ENCODE results near the gene FSIP1. TPM values are rescaled to one million over a fixed set of nuclear protein-coding genes. Genes with fewer than 3 reads are reported as not detected.

The FSIP1 gene
- total and polyA plus RNA-seq, 12 donors = 0.15 to 4.4 (median 0.89) TPM

DNA sequence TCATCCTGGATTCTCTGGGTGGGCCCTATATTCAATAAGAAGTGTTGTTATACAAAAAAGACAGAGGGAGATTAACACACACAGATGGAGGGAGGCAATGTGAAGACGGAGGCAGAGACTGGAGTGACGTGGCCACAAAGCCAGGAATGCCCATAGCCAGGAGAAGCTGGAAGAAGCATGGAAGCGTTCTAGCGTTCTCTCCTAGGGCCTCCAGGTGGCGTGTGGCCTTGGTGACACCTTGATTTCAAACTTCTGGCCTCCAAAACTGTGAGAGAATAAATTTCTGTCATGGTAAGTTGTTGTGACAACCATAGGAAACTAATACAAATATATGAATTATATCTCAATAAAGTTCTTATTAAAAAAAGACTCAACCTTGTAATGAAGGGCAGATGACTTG lies 180.5 kb downstream of the FSIP1 start:
- peaks cover 0 to 4% (median 0%) of the 10 kb centered on the region in 9 donors for H3K36me3 ChIP-seq
- DNase-seq = no peak
- TF ChIP-seq, protein P1, sequence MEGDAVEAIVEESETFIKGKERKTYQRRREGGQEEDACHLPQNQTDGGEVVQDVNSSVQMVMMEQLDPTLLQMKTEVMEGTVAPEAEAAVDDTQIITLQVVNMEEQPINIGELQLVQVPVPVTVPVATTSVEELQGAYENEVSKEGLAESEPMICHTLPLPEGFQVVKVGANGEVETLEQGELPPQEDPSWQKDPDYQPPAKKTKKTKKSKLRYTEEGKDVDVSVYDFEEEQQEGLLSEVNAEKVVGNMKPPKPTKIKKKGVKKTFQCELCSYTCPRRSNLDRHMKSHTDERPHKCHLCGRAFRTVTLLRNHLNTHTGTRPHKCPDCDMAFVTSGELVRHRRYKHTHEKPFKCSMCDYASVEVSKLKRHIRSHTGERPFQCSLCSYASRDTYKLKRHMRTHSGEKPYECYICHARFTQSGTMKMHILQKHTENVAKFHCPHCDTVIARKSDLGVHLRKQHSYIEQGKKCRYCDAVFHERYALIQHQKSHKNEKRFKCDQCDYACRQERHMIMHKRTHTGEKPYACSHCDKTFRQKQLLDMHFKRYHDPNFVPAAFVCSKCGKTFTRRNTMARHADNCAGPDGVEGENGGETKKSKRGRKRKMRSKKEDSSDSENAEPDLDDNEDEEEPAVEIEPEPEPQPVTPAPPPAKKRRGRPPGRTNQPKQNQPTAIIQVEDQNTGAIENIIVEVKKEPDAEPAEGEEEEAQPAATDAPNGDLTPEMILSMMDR (IDR thresholded peaks at IDR 0.05) = no peak
- intact Hi-C loops (cut with DNase I) = no loop called here
- peaks cover 0 to 5% (median 0%) of the 10 kb centered on the region in 9 donors for H3K4me1 ChIP-seq
- no peaks in the 10 kb centered on the region for H3K27me3 ChIP-seq
- H3K27ac ChIP-seq = no peak overlapping the region
- no peaks in the 10 kb centered on the region for H3K9me3 ChIP-seq
- ATAC-seq = no peak
- H3K4me3 ChIP-seq = no peak overlapping the region
- 78 to 87% methylated on average over 5 of the region's 5 CpGs for WGBS, 2 donors

DNA sequence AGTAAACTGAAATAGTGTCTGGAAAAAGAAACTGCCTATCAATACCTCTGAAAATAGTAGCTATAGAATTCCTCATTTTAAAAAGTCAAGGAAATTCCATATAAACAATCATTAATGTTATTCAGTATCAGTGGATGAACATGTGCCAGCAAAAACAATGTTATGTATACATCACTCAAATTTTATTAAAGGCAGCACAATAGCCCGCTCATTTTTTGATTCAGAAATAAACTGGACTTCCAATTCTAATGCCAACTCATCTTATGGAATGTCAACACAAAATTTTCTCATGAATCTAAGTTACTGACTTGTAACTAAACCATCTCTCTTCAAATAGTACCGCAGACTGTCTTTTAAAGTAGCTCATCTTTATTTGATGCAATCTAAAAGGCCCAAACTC lies 182.8 kb downstream of the FSIP1 start:
- intact Hi-C loops (cut with DNase I) = no loop called here
- Histone ChIP-seq H3K36me3 (peaks cover 0 to 24% (median 12%) of the 10 kb centered on the region in 9 donors), H3K4me1 (peaks cover 0 to 5% (median 0%) of the 10 kb centered on the region in 9 donors), H3K27ac (no peak overlapping the region), H3K4me3 (no peak overlapping the region), H3K9me3 (no peaks in the 10 kb centered on the region), H3K27me3 (no peaks in the 10 kb centered on the region)
- 87 to 89% methylated on average over 2 of the region's 2 CpGs for WGBS, 2 donors
- TF ChIP-seq, protein P1 (IDR thresholded peaks at IDR 0.05) = no peak
- no peak for DNase-seq
- ATAC-seq = no peak

DNA sequence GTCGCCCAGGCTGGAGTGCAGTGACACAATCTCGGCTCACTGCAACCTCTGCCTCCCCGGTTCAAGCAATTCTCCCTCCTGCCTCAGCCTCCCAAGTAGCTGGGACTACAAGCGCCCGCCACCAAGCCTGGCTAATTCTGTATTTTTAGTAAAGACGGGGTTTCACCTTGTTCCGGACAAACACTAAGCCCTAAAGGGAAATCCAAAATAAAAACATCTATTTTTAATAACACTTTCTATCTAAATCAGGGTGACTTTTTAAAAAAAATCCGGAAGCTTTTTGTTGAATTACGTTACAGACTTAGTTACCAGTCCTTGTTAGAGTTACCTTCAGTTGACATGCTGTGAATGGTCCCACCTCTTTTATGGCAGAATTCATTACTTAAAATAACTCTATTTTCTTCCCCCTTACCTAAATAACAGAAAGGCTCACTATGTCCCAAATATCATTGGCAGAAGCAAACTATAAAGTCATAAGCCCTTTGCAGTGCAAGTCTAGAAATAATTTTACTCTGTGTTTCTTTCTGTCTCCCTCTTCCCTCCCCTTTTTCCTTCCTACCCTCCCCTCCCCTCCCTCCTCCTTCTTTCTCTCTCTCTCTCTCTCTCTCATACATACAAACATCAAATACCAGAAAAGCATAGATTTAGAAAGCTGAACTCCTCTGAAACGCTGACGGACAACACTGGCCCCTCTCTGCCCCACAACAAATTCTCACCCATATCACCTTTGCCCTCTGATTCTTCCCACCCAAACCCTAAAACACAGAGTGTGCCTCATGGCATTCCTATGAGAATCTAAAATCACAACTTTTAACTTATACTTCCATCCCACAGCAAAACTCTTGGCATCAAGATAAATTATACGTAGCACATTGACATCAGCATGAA lies 183.4 kb downstream of the FSIP1 start:
- TF ChIP-seq, protein P1 (IDR thresholded peaks at IDR 0.05) = no peak
- DNase-seq (no peak), ATAC-seq (peak in 2 of 8 donors; percentile 5 to 20)
- Histone ChIP-seq H3K27me3 (no peaks in the 10 kb centered on the region), H3K9me3 (no peaks in the 10 kb centered on the region), H3K27ac (no peak overlapping the region), H3K4me1 (peaks cover 0 to 5% (median 0%) of the 10 kb centered on the region in 9 donors), H3K36me3 (peaks cover 0 to 31% (median 18%) of the 10 kb centered on the region in 9 donors), H3K4me3 (no peak overlapping the region)
- intact Hi-C loops (cut with DNase I) = no loop called here
- 83 to 85% methylated on average over 12 of the region's 12 CpGs for WGBS, 2 donors

DNA sequence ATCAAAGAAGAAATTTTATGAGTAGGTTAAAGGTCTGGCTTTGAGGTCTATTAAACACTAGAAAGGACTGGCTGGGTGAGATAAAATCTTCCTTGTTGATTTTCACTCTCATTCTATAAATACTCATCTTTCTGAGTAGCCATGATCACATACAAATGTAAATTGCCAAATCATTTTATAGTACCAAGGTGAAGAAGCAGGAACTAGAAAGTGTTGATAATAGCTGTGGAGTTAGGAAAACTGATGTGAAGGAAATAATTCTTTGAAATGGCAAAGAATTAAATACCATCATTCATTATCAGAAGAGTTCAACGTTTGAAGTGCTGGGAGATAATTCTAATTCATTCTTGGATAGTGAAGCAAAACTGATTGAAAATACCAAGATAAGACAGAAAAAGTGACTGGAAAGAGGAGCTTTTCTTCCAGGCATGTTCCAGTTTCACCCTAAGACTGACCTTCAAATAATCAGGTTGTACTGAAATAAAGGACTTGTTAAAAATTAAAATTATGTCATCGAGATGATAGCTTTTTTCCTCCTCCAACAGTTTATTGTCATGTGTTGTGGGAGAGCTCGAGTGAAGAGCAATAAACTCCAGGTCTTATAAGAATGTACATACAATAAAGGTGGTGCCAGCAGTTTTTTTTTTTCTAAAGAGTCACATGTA lies 184.3 kb downstream of the FSIP1 start:
- Histone ChIP-seq H3K9me3 (no peaks in the 10 kb centered on the region), H3K27me3 (no peaks in the 10 kb centered on the region), H3K36me3 (peaks cover 0 to 40% (median 27%) of the 10 kb centered on the region in 9 donors), H3K4me1 (peaks cover 0 to 7% (median 0%) of the 10 kb centered on the region in 9 donors), H3K27ac (no peak overlapping the region), H3K4me3 (no peak overlapping the region)
- 49% methylated on average over 3 of the region's 3 CpGs for WGBS, 2 donors
- ATAC-seq (peak in 4 of 8 donors; percentile 4 to 25 (median 12)), DNase-seq (no peak)
- intact Hi-C loops (cut with DNase I) = no loop called here
- TF ChIP-seq, protein P1 (IDR thresholded peaks at IDR 0.05) = no peak

Data from heart right ventricle (tissue), 16 donors.